GM21423 (cell line): ENCODE results near the gene TRERF1.

Source experiments
- ATAC-seq: cut with Tn5 transposase; IDR thresholded peaks from one replicate; pipeline ENCODE4 v1.9.1; 2021; ENCODE audit warnings: mild to moderate bottlenecking, moderate library complexity; ENCODE audit not compliant: unreplicated experiment

Gene TRERF1

GRCh38 chr6:42279144-42279781, 172.5 kb downstream of the TRERF1 start:
- peak; percentile 71 for ATAC-seq

DNA sequence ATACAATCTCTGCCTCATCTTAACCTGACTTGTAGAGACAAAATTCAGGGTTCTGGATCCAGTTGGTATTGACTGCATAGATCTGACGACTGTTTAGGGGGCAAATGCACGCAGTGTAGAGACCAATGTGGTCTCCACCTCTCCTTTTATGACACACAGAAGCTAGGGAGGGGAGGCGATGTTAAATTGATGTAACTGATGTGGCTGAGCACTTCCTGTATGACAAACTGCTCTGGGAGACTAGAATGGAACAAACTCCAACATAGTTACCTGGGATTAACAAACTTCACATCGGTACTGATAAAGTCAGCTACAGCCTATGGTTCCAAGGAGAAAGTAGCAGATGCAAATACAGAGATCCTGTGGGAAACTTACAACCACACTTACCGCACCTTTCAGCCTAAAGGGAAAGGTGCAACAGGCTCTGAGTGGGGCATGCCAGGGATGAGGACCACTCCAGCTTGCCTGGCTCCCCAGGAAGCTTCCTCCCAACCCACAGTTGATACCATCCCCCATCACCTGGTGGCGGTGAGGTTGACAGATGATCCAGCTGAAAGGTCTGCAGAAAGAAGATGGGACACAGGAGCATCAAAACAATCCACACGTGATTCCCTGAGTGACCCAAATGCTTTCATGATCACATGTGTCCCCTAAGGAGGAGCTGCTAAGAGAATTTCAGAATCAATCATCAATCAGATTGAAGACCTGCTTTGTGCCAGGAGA, 173.4 kb downstream of the TRERF1 start:
- ATAC-seq = no peak

DNA sequence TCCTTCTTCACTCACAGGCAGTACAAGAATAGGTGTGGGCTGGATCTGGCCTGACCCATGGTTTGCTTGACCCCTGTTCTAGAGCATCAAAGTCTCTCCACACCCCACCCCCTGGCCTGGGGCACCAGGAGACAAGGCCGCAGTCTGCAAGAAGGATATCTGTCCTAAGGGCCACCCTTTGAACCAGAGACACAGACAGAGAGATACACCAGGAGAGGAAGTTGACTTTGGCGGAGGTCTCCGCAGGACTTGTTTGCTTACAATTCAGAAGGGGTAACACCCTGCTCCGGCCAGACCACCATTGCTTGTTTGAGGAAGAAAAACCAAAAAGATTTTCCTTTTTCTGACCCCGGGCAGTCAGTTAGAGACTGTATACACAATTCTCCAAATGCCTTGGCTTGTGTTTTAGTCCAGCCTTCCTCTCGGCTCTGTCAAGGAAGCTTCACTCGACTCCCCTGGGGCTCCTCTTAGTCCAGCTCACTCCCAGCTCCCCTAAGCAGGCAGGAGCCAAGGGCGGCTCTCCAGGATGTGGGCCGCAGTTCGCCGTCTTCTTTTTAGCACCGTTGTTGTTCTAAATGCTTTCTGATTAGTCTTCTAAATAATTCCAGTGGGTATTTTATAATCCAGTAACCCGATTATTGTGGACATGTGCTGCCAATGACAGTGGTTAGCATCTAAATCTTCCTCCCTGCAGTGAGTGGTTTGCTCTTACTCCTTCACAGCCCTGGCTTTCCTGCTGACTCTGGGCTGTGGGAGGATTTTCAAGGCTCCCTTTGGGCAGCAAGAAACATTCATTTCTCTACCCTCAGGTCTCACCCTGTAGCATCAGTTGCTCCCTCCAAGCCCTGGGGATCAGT, 175.5 kb downstream of the TRERF1 start:
- ATAC-seq = no peak

- ATAC-seq = no peak
These were observed 176.2 kb downstream of the TRERF1 start for GRCh38 chr6:42275376-42276033.

DNA sequence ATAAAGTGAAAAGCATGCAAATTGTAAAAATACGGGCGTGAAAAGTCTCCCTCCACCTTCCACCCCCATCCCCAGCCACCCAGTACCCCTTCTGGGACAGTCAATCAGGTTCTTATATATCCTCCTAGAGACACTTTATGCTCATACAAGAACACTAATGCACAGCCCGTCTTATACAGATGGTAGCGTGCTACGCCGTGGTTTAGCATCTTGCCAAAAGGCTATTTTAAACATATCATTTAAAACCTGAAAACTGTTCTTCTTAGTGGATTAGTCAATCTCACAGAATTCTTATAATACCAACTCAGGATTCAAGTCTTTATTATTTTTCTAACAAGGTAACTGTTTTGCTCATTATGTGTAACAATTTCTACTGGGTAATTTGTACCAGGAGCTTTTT, 176.8 kb downstream of the TRERF1 start:
- ATAC-seq = no peak

DNA sequence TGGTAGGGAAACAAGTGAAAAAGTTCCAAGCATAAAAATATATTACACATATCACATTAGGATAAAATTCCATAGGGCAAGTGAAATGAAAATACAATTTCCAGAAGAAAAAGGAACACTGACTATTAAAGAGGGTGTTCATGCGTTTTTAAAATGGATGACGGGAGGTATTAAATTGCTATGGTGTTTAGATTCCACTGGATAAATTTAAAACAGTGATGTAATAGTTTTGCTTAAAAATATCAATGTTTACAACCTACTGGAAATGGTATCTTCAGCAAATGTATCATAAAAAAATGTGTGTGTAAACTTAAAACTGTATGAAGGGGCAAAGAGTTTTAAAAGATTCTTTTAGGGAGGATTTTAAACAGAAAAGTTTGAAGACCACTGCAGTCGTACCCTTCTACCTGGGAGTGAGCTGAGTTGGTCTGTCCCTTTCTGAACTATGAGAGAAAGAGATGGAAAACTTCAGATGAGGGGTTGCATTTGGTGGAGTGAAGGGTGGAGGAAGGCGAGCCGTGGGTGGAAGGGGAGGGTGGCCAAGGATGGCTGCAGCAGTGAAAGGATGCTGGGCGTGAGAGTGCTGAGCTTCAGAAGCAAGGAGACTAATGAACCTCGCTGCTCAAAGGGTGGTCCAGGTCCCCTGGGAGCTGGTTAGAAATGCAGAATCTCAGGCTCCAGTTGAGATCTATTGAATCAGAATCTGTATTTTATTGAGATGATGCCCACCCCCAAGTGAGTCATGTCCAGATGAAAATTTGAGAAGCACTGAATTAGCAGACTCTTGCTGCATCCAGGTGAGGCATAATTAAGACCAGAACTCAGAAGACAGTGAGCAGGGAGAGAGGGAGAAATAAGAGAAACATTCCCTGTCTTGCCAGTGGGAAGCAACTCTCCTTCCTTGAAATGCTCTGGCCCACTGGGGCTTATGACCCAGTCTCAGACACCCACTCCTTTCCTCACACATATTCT, 179.6 kb downstream of the TRERF1 start:
- no peak for ATAC-seq

DNA sequence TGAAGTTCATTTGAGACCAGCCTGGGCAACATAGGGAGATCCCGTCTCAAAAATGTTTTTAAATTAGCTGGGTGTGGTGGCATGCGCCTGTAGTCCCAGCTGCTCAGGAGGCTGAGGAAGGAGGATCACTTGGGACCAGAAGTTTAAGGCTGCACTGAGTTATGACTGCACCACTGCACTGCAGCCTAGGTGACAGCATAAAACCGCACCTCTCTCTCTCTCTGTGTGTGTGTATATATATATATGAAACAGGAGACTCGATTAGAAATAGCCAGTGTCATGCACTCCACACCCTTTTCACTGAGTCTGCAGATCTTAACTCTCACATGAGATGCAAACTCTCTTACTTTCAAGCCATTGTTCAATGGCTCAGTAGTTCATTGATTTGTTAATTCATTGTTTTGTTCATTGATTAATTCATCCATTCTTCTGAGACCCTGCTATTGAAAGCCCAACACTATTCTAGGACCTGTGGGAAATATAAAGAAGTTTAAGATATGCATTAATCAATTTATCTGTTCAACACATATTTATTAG, 181.7 kb downstream of the TRERF1 start:
- peak; percentile 27 for ATAC-seq

DNA sequence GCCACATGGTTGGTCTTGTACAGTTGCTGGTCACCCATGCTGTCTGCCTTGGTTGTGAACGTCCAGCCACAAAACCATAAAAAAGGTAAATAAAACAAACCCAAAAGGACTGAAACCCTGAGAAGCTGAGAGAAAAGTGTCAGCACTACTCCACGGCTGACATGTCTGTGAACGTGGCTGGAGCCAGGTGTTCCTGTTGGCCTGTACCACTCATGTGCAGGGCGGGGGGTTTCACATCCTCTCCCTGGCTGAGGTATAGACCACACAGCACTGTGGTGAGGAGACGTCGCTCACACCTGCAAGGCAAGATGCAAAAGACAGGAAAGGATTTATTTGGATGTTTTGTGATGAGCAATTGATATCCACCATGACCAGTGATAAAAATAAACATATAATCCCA, 182.2 kb downstream of the TRERF1 start:
- ATAC-seq = peak; percentile 92

DNA sequence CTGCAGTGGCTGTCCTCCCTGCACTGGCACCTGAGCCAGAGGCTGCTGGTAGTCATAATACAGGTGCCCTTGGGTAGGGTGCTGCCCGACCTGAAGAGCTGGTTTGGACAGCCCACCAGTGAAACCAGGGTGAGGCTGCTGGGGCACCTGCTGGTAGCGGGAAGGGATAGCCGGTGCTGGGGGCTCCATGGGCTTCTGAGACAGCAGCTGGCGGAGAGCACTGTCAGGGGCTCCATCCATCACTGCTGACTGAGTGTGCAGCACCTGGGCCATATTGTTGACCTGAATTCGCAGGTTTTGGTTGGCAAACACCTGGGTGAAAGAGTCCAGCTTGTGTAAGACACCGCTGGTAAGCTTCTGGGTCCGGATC, 182.9 kb downstream of the TRERF1 start:
- no peak for ATAC-seq

DNA sequence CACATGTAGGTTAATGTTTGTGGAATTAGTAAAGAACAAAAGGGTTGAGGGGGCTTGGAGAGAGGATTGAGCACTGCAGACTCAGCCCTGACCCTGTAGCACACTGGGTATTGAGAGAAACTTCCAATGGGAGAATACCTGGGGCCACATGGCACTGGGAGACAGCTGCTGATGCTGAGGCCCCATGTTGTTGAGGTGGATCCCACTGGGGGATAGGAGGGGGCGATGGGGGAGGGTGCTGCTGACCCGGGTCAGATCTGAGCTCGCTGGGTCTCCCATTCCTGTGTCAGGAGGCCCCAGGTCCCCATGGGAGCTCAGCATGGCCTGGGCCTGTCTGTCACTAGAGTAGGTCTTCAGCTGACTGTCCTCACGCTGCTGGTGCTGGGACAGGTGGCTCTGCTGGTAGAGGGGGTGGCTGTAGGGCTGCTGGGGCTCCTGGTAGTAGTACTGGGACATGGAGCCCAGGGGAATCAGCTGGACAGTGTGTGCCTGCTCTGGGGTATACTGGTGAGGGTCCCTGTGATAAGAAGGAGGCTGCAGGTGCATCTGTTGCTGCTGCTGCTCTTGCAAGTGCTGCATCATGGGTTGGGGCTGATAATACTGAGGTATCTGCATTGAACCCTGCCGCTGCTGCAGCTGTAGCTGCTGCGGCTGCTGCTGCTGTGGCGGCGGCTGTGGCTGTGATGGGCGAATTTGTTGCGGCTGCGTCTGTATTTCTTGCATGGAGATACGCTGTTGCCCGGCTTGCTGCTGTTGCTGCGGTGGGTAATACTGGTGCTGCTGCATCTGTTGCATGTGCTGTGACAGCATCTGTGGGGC, 183.5 kb downstream of the TRERF1 start:
- no peak for ATAC-seq

- no peak for ATAC-seq
These were observed 185.2 kb downstream of the TRERF1 start for GRCh38 chr6:42266538-42266937.

GRCh38 chr6:42264852-42265390, 186.8 kb downstream of the TRERF1 start:
- ATAC-seq = no peak

GRCh38 chr6:42264162-42264851, 187.4 kb downstream of the TRERF1 start:
- ATAC-seq = no peak

DNA sequence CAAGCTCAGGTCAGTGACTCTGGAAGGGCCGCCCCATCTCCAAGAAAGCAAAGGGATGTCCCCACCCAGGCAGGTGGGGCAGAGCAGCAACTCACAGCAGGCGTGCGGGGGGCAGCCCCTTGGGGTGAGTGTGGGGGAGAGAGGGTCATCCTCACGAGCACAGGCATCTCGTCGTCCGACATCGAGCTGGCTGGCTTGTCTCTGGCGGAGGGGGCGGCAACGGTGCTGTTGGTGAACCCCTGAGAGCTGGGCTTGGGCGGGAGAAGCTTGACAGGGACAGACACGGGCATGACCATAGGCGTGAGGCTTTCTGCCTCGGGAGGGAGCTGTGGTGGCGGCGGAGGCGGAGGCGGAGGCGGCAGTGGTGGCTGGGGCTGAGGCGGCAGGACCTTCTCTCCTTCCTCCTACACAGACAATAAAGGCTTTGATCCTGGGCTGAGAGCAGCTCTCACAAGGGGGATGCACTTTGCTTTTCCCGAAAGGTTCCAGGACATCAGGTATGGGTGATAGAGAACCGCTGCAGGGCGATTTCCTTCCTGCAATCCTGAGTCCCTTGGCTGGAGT, 188.5 kb downstream of the TRERF1 start:
- no peak for ATAC-seq

DNA sequence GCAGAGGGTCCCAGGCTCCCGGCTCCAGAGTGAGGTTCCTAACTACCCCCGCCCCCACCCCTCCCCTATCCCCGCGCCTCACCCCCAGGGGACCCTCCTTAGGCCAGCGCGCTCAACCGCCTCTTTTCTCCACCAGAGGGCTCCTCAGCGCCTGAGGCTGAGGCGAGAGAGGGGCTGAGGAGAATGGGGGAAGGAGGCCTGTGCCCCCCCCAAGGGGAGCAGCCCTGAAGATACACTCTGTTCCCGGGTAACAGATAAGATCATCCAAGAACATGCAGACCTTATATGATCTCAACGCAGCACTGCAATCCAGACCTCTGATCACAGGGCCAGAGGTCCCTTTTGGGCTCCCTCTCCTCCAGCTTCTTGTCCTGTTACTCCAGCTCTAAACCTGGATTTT, 190.8 kb downstream of the TRERF1 start:
- no peak for ATAC-seq

DNA sequence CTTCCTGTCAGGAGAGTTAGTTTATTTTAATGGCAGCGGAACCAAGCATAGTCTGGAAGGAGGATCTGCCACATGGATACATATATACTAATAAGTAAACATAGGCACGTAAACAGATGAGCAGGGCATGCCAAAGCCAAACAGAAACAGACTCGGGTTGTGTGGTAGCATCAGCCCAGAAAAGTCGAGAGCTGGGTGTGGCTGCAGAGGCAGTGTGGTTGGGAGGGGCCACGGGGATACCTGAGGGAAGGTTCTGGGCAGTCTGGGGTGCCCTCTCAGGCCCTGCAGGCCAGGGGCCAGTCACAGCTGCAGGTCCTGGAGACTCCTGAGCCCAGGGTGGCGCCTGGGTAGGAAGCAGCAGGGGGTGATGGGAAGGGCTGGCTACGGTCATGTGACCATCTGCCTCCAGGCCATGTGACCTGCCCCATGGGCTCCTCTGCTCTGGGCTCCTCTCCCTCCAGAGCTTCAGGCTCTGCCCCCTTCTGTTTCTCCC, 191.3 kb downstream of the TRERF1 start:
- ATAC-seq = no peak

GRCh38 chr6:42259841-42260395, 191.8 kb downstream of the TRERF1 start:
- ATAC-seq = no peak
